T-cell (primary cell): ENCODE measurements around the gene IL37. TPM values are rescaled to one million over a fixed set of nuclear protein-coding genes. Genes with fewer than 3 reads are reported as not detected.

Experiments used
- ATAC-seq, 4 experiments: fragments of 200-7000 bp in 3 of 4; fragments of 150-1000 bp in 1 of 4; cut with Tn5 transposase; replicated peaks in 1 of 4; 1 replicate in 3 of 4; 2 replicates in 1 of 4; pipeline ENCODE4 v1.10.0; 2021; ENCODE audit warnings: moderate library complexity in 3 of 4, mild to moderate bottlenecking in 2 of 4, moderate number of reproducible peaks in 1 of 4
- CTCF ChIA-PET, 2 donors: fragments of 300-600 bp; sonication (Branson Sonifier 250); formaldehyde crosslinking; loops; one replicate each; lab custom pipeline; 2022; ENCODE audit warnings: antibody characterized with exemption in 2 of 2; lab: Charles Lee
- POLR2A ChIA-PET, 2 donors: fragments of 300-600 bp; sonication (Branson Sonifier 250); formaldehyde crosslinking; loops; one replicate each; lab custom pipeline; 2022; ENCODE audit warnings: antibody characterized with exemption in 2 of 2; lab: Charles Lee
- DNase-seq, 35 experiments: peaks; one replicate each; pipeline versions ENCODE4 v3.0.0 to v3.0.0-alpha.2; 2013 to 2023
- H3K27ac ChIP-seq: one replicate; pipeline ENCODE4 v1.5.1; 2013; ENCODE audit warnings: low read length
- H3K27me3 ChIP-seq, 2 experiments: replicated peaks in 1 of 2; 1 replicate in 1 of 2; 2 replicates in 1 of 2; pipeline versions ENCODE4 v1.6.1 to v1.7.0; 2013; ENCODE audit warnings: low read length in 1 of 2, mixed read lengths in 1 of 2; ENCODE audit not compliant: control insufficient read depth in 2 of 2, insufficient read depth in 2 of 2; ENCODE audit errors: extremely low read depth in 1 of 2
- H3K36me3 ChIP-seq, 2 donors: 1 replicate in 1 of 2; 2 replicates in 1 of 2; pipeline versions ENCODE4 v1.6.1 to v1.7.0; 2013; ENCODE audit warnings: low read length in 1 of 2; ENCODE audit not compliant: control insufficient read depth in 2 of 2, insufficient read depth in 1 of 2; ENCODE audit errors: extremely low read depth in 1 of 2
- H3K4me1 ChIP-seq, 2 experiments: 1 replicate in 1 of 2; 2 replicates in 1 of 2; pipeline versions ENCODE4 v1.6.1 to v1.7.0; 2013; ENCODE audit warnings: low read length in 2 of 2, mixed read lengths in 1 of 2; ENCODE audit not compliant: insufficient read depth in 2 of 2, control insufficient read depth in 1 of 2; ENCODE audit errors: extremely low read depth in 1 of 2
- H3K4me3 ChIP-seq, 2 donors: 1 replicate in 1 of 2; 2 replicates in 1 of 2; pipeline versions ENCODE4 v1.5.1 to v1.7.0; 2013; ENCODE audit warnings: mild to moderate bottlenecking in 2 of 2, low read length in 1 of 2, moderate library complexity in 1 of 2; ENCODE audit not compliant: control insufficient read depth in 1 of 2; ENCODE audit errors: extremely low read depth in 1 of 2
- H3K9me3 ChIP-seq: 2 replicates; pipeline ENCODE4 v1.7.0; 2013
- H3K27ac Mint-ChIP-seq, 2 donors: one replicate each; pipeline ENCODE4 v1.8.0; 2020 to 2021; ENCODE audit warnings: mild to moderate bottlenecking in 2 of 2, mixed read lengths in 2 of 2
- H3K27me3 Mint-ChIP-seq, 2 donors: one replicate each; pipeline ENCODE4 v1.8.0; 2021 to 2022; ENCODE audit warnings: mixed read lengths in 2 of 2
- H3K36me3 Mint-ChIP-seq: one replicate; pipeline ENCODE4 v1.8.0; 2021; ENCODE audit warnings: mixed read lengths
- H3K4me1 Mint-ChIP-seq, 3 donors: one replicate each; pipeline ENCODE4 v1.8.0; 2020 to 2022; ENCODE audit warnings: mixed read lengths in 3 of 3, mild to moderate bottlenecking in 1 of 3
- H3K4me3 Mint-ChIP-seq, 3 donors: one replicate each; pipeline ENCODE4 v1.8.0; 2020 to 2022; ENCODE audit warnings: mild to moderate bottlenecking in 3 of 3, mixed read lengths in 3 of 3, moderate library complexity in 3 of 3
- H3K9me3 Mint-ChIP-seq, 3 donors: one replicate each; pipeline ENCODE4 v1.8.0; 2020 to 2022; ENCODE audit warnings: mixed read lengths in 3 of 3
- WGBS: methylation state at CpG from one replicate; pipeline ENCODE4 v1.1.5; 2013; ENCODE audit warnings: missing lambda C conversion rate; ENCODE audit not compliant: insufficient coverage; 5-methylcytosine and 5-hydroxymethylcytosine counted together
- total RNA-seq, 35 experiments: library from RNA in 6 of 35; stranded (reverse) in 6 of 35; fragments of 120-200 nt in 1 of 35; gene quantifications; one replicate each; pipeline versions ENCODE4 v1.2.1 to v1.2.4 and lab custom pipeline; 2013 to 2026

The IL37 gene
- total RNA-seq: not detected
- not detected for total RNA-seq (2013)
- total RNA-seq (lab: John Stamatoyannopoulos, UW): 0 to 0.25 (median 0) reads per million in 29 experiments

DNA sequence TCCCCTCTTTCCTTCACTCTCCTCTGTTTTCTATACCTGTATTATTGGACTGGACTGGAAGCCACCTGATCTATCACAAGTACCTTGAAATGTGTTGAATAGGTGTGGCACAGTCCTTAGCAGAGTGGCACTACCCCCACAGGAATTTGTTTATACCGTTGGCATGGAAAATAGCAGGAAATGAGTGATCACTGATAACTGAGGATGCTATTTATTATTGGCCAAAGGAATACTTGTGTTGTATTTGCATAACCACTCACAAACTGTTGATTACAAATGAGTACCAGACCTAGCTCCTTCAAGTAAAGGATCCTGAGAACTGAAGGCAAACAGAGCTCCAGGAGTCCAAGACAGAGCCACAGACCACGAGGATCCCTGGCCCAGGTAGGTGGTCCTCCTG, at the start of gene IL37:
TSS of gene IL37 (plus strand) at position 301 of the 400 bp plus-strand sequence. CDS start 1,848 bp downstream, outside the sequence.
- ATAC-seq: no peak
- H3K27ac Mint-ChIP-seq: no peak within 1 kb of the TSS
- no peaks in the 10 kb centered on the region for H3K36me3 ChIP-seq
- H3K36me3 Mint-ChIP-seq: peaks cover 3% of the 10 kb centered on the region
- DNase-seq: no peak
- H3K4me3 Mint-ChIP-seq: no peak within 1 kb of the TSS
- H3K4me1 Mint-ChIP-seq: peaks cover 5 to 8% (median 7%) of the 10 kb centered on the region in 3 donors
- no peaks in the 10 kb centered on the region for H3K9me3 ChIP-seq
- CTCF ChIA-PET: no interaction called here
- no peaks in the 10 kb centered on the region for H3K27me3 ChIP-seq
- H3K4me1 ChIP-seq: peaks cover 0 to 21% of the 10 kb centered on the region in 2 experiments
- no peaks in the 10 kb centered on the region for H3K9me3 Mint-ChIP-seq
- H3K27ac ChIP-seq: no peak within 1 kb of the TSS
- H3K4me3 ChIP-seq: no peak within 1 kb of the TSS
- POLR2A ChIA-PET: no interaction called here
- 50% methylated on average over 1 of the region's 2 CpGs for WGBS
- peaks cover 0 to 4% of the 10 kb centered on the region in 2 donors for H3K27me3 Mint-ChIP-seq

DNA sequence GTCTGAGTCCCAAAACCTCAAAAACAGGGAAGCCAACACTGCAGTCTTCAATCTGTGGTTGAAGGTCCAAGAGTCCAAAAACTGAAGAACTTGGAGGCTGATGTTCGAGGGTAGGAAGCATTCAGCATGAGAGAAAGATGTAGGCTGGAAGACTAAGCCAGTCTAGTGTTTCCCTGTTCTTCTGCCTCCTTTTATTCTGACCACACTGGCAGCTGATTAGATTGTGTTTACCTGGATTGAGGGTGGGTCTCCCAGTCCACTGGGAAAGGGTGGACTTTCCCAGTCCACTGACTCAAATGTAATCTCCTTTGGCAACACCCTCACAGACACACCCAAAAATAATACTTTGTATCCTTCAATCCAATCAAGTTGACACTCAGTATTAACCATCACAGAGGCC, 46.9 kb upstream of the IL37 start:
- Mint-ChIP-seq H3K4me3 (no peak overlapping the region), H3K27ac (no peak overlapping the region), H3K36me3 (peaks cover 2% of the 10 kb centered on the region), H3K27me3 (peaks cover 14 to 15% of the 10 kb centered on the region in 2 donors), H3K4me1 (peaks cover 0 to 2% (median 0%) of the 10 kb centered on the region in 3 donors), H3K9me3 (peaks cover 0 to 14% (median 4%) of the 10 kb centered on the region in 3 donors)
- Histone ChIP-seq H3K27me3 (peaks cover 0 to 3% of the 10 kb centered on the region in 2 experiments), H3K4me3 (no peak overlapping the region), H3K4me1 (no peaks in the 10 kb centered on the region), H3K36me3 (no peaks in the 10 kb centered on the region), H3K27ac (no peak overlapping the region), H3K9me3 (no peaks in the 10 kb centered on the region)
- no peak for DNase-seq
- ChIA-PET CTCF (no interaction called here), POLR2A (interaction anchor here in 1 of 2 donors (0.7 kb wide), 1 partner anchor 764 kb away, joined by 7 read pairs; no protein-coding TSS in a partner anchor)
- ATAC-seq: no peak
- 67% methylated on average over 1 of the region's 1 CpG for WGBS

DNA sequence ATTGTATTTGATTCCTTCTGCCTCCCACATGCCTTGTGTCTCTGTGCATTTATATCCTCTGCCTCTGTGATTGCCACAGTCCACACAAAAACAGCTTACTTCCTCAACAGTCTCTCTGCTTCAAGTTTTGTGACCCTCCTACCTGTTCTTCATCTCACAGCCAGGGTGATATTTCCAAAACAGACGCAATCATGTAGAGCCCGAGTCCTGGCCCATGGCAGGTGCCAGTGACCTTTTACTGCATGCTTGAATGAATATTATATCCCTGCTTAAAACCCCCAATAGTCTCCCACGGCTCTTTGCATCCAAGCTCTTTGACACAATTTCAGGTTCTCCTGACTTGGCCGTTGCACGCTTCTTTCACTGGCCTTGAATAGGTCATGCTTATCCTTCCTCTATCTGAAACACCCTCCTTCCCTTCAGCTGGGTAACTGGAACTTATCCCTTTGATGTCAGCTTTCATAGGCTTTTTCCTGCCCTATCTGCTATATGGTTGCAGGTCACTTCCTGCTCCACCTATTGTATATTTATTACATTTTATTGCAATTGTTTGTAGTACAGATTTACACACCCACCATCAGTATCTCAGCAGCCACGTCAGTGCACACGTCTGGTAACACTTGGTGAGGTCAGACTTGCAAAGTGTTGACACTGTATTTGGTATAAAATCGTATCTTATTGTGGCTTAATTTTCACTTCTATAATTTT, 44.7 kb upstream of the IL37 start:
- Mint-ChIP-seq H3K9me3 (no peaks in the 10 kb centered on the region), H3K27me3 (peaks cover 22 to 34% of the 10 kb centered on the region in 2 donors), H3K36me3 (no peaks in the 10 kb centered on the region), H3K4me1 (peaks cover 0 to 7% (median 0%) of the 10 kb centered on the region in 3 donors), H3K4me3 (no peak overlapping the region), H3K27ac (no peak overlapping the region)
- H3K4me1 ChIP-seq: no peaks in the 10 kb centered on the region
- no peaks in the 10 kb centered on the region for H3K9me3 ChIP-seq
- WGBS: 88% methylated on average over 5 of the region's 8 CpGs
- H3K36me3 ChIP-seq: no peaks in the 10 kb centered on the region
- no peak overlapping the region for H3K4me3 ChIP-seq
- CTCF ChIA-PET: no interaction called here
- no peak for DNase-seq
- no peak for ATAC-seq
- POLR2A ChIA-PET: interaction anchor here in 1 of 2 donors (0.7 kb wide), 1 partner anchor 25 kb away, joined by 3 read pairs; no protein-coding TSS in a partner anchor
- no peak overlapping the region for H3K27ac ChIP-seq
- peaks cover 0 to 14% of the 10 kb centered on the region in 2 experiments for H3K27me3 ChIP-seq

GRCh38 chr2:112867701-112868631, 43.0 kb upstream of the IL37 start:
- WGBS: 85% methylated on average over 7 of the region's 7 CpGs

GRCh38 chr2:112869258-112869842, 41.6 kb upstream of the IL37 start:
- WGBS: 23% methylated on average over 2 of the region's 7 CpGs
- Mint-ChIP-seq H3K27me3 (peaks cover 22 to 48% of the 10 kb centered on the region in 2 donors), H3K4me3 (no peak overlapping the region), H3K36me3 (no peaks in the 10 kb centered on the region), H3K27ac (no peak overlapping the region), H3K9me3 (peaks cover 0 to 6% (median 0%) of the 10 kb centered on the region in 3 donors), H3K4me1 (peaks cover 0 to 7% (median 0%) of the 10 kb centered on the region in 3 donors)
- CTCF ChIA-PET: interaction anchor here in 1 of 2 donors (0.6 kb wide), 2 partner anchors 14 to 29 kb away, joined by 3 read pairs; no protein-coding TSS in a partner anchor
- ATAC-seq (no peak), DNase-seq (peak in 3 of 35 experiments; percentile 7 to 30 (median 14))
- POLR2A ChIA-PET: no interaction called here
- Histone ChIP-seq H3K4me1 (no peaks in the 10 kb centered on the region), H3K36me3 (no peaks in the 10 kb centered on the region), H3K27ac (no peak overlapping the region), H3K27me3 (peaks cover 0 to 16% of the 10 kb centered on the region in 2 experiments), H3K4me3 (no peak overlapping the region), H3K9me3 (no peaks in the 10 kb centered on the region)

More at GRCh38 chr2:112867701-112868631, 43.0 kb upstream of the IL37 start:
- H3K9me3 ChIP-seq: no peaks in the 10 kb centered on the region
- no peaks in the 10 kb centered on the region for H3K4me1 ChIP-seq
- DNase-seq: no peak
- H3K4me3 Mint-ChIP-seq: no peak overlapping the region
- peaks cover 22 to 47% of the 10 kb centered on the region in 2 donors for H3K27me3 Mint-ChIP-seq
- ChIA-PET CTCF (interaction anchor here in 1 of 2 donors (0.6 kb wide), 1 partner anchor 139 kb away, joined by 3 read pairs; no protein-coding TSS in a partner anchor), POLR2A (interaction anchor here in 1 of 2 donors (0.7 kb wide), 1 partner anchor 41 kb away, joined by 5 read pairs; no protein-coding TSS in a partner anchor)
- H3K36me3 ChIP-seq: no peaks in the 10 kb centered on the region
- H3K9me3 Mint-ChIP-seq: peaks cover 0 to 5% (median 0%) of the 10 kb centered on the region in 3 donors
- H3K27ac Mint-ChIP-seq: no peak overlapping the region
- ATAC-seq: no peak
- H3K27ac ChIP-seq: no peak overlapping the region
- H3K36me3 Mint-ChIP-seq: no peaks in the 10 kb centered on the region
- H3K27me3 ChIP-seq: peaks cover 0 to 16% of the 10 kb centered on the region in 2 experiments
- H3K4me3 ChIP-seq: no peak overlapping the region
- H3K4me1 Mint-ChIP-seq: peaks cover 0 to 7% (median 0%) of the 10 kb centered on the region in 3 donors
